ENCODE results near the gene C4BPA. TPM values are rescaled to one million over a fixed set of nuclear protein-coding genes. Genes with fewer than 3 reads are reported as not detected.

The C4BPA gene
- total RNA-seq, 1 donor from 2014 or later, result not detected

DNA sequence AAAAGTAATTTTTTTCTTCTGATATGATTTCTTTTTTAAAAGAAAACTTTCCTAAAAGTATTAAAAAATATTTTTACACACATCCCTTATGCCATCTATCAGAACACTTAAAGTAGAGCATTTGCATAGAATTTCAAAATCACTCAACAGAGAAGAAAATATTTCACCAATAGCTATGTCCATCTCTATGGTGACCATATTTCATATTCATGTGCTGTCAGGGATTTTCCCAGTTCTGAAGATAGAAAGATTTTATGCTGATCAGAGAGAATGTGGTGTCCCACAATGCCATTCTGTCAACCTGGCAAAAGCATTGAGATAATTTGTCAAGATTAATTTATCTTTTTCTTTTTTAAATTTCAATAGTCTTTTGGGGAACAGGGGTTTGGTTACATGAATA, 87.0 kb downstream of the C4BPA start:
- Histone ChIP-seq H3K9me3 (no peaks in the 10 kb centered on the region), H3K27ac (no peak overlapping the region), H3K27me3 (no peaks in the 10 kb centered on the region), H3K36me3 (no peaks in the 10 kb centered on the region), H3K4me1 (no peaks in the 10 kb centered on the region), H3K4me3 (no peak overlapping the region)
- TF ChIP-seq, protein P1, sequence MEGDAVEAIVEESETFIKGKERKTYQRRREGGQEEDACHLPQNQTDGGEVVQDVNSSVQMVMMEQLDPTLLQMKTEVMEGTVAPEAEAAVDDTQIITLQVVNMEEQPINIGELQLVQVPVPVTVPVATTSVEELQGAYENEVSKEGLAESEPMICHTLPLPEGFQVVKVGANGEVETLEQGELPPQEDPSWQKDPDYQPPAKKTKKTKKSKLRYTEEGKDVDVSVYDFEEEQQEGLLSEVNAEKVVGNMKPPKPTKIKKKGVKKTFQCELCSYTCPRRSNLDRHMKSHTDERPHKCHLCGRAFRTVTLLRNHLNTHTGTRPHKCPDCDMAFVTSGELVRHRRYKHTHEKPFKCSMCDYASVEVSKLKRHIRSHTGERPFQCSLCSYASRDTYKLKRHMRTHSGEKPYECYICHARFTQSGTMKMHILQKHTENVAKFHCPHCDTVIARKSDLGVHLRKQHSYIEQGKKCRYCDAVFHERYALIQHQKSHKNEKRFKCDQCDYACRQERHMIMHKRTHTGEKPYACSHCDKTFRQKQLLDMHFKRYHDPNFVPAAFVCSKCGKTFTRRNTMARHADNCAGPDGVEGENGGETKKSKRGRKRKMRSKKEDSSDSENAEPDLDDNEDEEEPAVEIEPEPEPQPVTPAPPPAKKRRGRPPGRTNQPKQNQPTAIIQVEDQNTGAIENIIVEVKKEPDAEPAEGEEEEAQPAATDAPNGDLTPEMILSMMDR (IDR thresholded peaks at IDR 0.05), result no peak
- intact Hi-C loops (cut with DNase I), result no loop called here
- DNase-seq (ENCODE audit: low spot score in 2 of 2), result no peak

DNA sequence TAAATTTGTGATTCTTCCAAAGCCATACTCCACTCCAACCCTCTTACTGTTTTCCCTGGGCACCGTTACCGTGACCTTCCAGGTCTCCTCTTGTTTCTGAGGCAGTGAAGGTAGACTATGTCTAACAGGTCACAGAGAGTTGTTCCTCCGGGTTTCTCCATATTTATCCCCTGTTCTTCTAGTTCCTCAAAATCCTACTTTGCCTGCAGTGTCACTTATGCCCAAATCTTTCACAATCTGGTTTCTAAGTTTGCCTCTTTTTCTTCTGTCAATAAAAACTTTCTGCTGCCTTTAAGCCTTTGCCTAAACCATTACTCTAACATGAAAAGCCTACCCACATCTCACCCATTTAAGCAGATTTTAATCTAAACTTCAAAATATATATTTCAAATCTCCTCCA, 87.7 kb downstream of the C4BPA start:
- Histone ChIP-seq H3K27ac (no peak overlapping the region), H3K9me3 (no peaks in the 10 kb centered on the region), H3K36me3 (no peaks in the 10 kb centered on the region), H3K4me1 (no peaks in the 10 kb centered on the region), H3K27me3 (no peaks in the 10 kb centered on the region), H3K4me3 (no peak overlapping the region)
- TF ChIP-seq, protein P1 (IDR thresholded peaks at IDR 0.05), result no peak
- no peak for DNase-seq (ENCODE audit: low spot score in 2 of 2)
- intact Hi-C loops (cut with DNase I), result no loop called here

DNA sequence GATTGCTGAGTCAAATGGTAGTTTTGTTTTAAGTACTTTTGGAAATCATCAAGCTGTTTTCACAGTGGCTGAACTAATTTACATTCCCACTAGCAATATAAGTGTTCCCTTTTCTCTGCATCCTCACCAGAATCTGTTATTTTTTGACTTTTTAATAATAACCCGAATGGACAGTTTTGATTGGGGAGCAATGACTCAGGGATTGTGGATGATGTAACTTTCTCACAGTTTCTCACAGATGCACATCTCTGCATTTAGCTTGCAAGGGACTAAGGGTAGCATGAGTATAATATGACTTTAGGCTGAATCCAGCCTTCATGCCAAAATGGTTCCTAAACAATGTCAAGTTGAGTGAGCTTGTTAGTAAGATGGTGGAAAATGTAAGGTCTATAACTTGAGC, 90.2 kb downstream of the C4BPA start:
- Histone ChIP-seq H3K36me3 (no peaks in the 10 kb centered on the region), H3K9me3 (no peaks in the 10 kb centered on the region), H3K4me1 (no peaks in the 10 kb centered on the region), H3K27ac (no peak overlapping the region), H3K4me3 (no peak overlapping the region), H3K27me3 (no peaks in the 10 kb centered on the region)
- TF ChIP-seq, protein P1 (IDR thresholded peaks at IDR 0.05), result no peak
- no peak for DNase-seq (ENCODE audit: low spot score in 2 of 2)
- intact Hi-C loops (cut with DNase I), result no loop called here

Other genes with a start within 250 kb of the C4BPA start
- gene IL20, start 238.6 kb upstream of the C4BPA start, total RNA-seq, result not detected
- not detected for gene IL24, start 206.8 kb upstream of the C4BPA start, total RNA-seq
- 1.3 TPM for gene FCMR, start 182.3 kb upstream of the C4BPA start, total RNA-seq
- gene PIGR, start 157.8 kb upstream of the C4BPA start, total RNA-seq, result 0.53 TPM
- gene FCAMR, start 133.8 kb upstream of the C4BPA start, total RNA-seq, result not detected
- gene C1orf116, start 71.5 kb upstream of the C4BPA start, total RNA-seq, result not detected
- 4.0 TPM for gene YOD1, start 53.0 kb upstream of the C4BPA start, total RNA-seq
- 1.2 TPM for gene PFKFB2, start 51.0 kb upstream of the C4BPA start, total RNA-seq
- gene C4BPB, start 15.4 kb upstream of the C4BPA start, total RNA-seq, result not detected
- gene CD55, start 217.4 kb downstream of the C4BPA start, total RNA-seq, result 73.1 TPM